Stimulated activated CD8-positive, alpha-beta memory T cell treated with anti-CD3 and anti-CD28 coated beads, Interleukin-12 subunit alpha, Interleukin-12 subunit beta, amount 100 ng/mL, for 24 hours (primary cell): ENCODE results near the gene MT1A.

ENCODE experiments used
- DNase-seq: peaks from one replicate; pipeline ENCODE4 v3.0.0-alpha.2; 2020; ENCODE audit errors: extremely low read depth

The MT1A gene

DNA sequence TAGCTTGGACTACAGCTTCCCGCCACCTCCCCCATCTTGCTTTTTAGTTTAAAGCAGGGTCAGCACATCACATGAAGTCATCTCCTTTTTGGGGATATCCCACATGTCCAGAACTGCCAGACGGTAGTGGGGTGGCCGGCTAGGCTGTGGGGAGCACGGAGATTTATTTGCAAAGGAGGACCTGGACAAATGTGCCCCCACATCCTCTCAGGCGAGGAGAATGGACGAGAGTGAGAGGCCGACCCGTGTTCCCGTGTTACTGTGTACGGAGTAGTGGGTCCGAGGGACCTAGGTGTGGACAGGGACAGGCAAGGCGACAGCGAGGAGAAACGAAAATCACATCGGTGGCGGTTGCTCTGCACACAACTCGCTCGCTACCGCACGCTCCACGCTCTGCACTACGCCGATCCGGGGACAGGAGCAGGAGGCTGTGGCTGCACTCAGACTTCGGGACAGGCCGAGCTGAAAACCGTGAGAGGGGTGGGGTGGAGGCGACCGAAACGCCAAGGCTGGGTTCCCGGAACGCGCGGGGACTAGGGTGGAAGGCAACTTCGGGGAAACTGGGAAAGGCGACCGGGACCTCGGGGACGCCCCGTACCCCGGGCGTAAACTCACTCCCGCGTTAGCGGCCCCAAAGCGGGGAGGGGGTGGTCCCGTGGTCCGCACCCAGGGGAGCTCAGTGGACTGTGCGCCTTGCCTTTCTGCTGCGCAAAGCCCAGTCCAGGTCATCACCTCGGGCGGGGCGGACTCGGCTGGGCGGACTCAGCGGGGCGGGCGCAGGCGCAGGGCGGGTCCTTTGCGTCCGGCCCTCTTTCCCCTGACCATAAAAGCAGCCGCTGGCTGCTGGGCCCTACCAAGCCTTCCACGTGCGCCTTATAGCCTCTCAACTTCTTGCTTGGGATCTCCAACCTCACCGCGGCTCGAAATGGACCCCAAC, at the start of gene MT1A:
MT1A (plus strand) TSS at position 853 of the 937 bp plus-strand sequence; CDS start at position 926, 73 bp downstream.
- no peak for DNase-seq

DNA sequence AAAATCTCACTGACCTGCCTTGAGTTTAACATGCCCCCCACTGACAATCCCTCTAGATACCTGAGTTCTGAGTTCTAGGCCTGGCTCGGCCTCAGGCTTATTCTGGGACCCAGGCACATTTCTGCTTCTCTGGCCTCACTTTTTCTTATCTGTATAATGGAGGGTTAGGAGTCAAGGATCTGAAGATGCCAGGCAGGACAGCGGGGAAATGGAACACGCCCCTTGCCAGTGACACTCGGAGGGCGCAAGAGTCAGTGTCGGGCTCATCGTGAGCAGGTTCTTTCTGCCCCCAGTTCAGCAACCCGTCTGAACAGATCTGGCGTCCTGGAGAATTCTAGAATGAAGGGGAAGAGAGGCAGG, 49.7 kb upstream of the MT1A start:
- DNase-seq = no peak

GRCh38 chr16:56589141-56590039, 49.1 kb upstream of the MT1A start, which contains the start of gene MT3:
Gene MT3 (plus strand): TSS chr16:56589528. CDS start chr16:56589591, 63 bp downstream.
- DNase-seq = no peak

DNA sequence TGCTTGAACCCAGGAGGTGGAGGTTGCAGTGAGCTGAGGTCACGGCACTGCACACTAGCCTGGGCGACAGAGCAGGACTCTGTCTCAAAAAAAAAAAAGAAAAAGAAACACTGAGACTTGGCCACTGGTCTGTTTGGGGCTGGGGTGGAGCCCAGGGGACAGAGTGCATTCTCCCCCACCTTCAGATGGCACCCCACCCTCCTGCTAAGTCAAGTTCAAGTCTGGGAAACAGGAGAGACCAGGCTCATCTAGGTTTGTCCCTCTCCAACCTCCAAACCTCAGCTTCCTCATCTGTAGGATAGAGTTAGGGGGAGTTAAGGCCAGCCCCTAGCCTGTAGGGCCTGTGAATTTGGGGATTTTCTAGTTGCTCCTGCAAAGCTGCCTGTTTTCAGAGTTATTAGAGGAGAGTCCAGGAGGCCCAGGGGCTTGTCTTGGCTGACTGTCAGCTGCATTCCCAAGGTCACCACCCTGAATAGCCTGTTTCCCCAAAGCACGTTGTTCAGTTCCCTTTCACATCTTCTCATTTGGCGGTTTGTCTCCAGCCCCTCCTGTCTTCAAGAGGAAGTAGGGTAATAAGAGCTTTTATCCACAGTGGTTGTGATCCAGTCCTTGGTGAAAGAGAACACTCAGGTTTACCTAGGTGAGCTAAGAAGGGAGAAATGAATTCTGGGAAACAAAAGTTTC, 46.9 kb upstream of the MT1A start:
- no peak for DNase-seq

- DNase-seq = no peak
Observed at GRCh38 chr16:56593573-56594291, 44.7 kb upstream of the MT1A start.

GRCh38 chr16:56594292-56594619, 44.2 kb upstream of the MT1A start:
- DNase-seq = no peak

GRCh38 chr16:56600398-56600999, 38.0 kb upstream of the MT1A start:
- no peak for DNase-seq

- DNase-seq = no peak
Observed at GRCh38 chr16:56601325-56601724, 37.1 kb upstream of the MT1A start.

DNA sequence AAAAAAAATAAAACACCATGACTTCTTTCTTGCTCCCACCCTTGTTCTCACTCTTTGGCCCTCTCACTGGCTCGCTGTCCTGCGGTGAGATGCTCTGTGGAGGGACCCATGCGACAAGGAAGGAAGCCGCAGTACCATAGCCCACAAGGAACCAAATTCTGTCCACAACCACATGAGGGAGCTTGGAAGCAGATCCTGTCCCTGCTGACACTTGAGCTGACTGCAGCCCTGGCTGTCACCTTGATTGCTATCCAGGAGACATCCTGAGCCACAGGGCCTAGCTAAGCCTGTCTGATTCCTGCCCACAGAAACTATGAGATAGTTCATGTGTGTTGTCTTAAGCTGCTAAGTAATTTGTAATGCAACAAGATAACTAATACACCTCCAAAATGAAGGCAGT, 34.9 kb upstream of the MT1A start:
- DNase-seq = no peak

GRCh38 chr16:56604966-56605365, 33.5 kb upstream of the MT1A start:
- no peak for DNase-seq

- DNase-seq = no peak
Observed at GRCh38 chr16:56605475-56605874, 33.0 kb upstream of the MT1A start.

DNA sequence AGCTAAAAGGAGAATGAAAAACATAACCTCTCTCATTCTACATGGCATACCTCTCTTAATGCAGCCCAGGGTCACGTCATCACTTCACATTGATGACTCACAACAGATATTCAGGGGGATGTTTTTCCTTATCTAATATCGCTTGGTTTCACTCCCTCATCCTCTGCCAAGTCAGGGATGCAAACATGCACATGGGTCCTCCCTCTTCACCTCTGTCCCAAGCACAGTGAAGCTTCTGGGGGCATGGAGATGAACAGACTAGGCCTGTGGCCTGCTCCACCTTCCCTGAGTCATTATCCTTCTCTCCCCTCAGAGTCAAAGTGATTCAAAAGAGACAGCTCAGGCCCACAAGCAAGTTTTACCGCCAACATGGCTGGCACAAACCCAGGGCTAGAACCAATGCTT, 32.4 kb upstream of the MT1A start:
- no peak for DNase-seq

DNA sequence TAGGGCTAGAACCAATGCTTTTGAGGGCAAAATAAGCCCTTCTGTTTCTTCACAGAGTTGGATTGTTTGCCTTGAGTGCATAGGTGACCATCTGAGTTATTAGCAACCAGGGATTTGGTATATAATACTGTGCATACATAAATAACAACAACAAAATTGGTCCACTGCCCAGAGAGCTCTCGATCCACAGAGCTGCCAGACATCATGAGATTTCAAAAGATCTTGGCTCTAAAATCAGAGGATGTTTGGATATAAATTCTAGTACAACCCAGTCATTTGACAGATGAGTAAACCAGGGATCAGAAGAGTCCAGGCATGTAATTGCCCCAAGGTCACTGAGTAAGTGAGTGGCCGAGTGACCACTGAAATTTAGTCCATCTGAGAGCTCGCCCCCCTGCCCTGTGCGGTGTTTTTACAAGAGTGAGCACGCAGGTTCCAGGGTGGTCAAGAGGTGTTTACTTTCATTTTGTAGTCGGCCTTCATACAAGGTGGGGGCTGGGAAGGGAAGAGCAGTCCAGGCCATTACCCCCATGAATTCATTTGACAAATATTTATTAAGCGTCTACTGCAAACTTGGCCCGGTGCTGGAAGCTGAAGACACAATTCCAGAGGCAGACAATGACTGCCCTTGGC, 31.9 kb upstream of the MT1A start:
- DNase-seq = no peak

DNA sequence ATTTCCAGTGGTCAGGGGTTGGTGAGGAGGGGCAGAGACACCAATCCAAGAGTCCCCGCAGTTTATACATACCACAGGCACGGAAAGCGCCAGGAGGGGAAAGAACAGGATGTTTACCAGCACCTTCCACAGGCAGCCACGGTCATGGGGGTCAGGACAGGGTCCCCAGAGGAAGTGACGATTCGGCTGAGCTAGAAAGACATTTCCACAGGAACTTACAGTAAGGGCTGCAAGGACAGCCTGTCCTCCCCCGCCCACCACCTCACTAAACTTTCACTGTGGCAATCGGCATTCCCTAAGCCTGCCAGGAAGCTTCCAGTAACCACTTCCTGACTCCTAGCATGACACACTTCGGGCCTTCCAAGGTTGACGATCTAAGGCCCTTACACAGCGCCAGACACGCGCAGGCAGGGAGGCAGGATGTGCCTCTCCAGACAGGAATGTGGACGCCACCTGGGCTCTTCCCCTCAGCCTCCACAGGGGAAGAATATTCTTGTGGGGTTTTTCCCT, 31.3 kb upstream of the MT1A start:
- DNase-seq = no peak

GRCh38 chr16:56607675-56608042, 30.8 kb upstream of the MT1A start:
- no peak for DNase-seq

DNA sequence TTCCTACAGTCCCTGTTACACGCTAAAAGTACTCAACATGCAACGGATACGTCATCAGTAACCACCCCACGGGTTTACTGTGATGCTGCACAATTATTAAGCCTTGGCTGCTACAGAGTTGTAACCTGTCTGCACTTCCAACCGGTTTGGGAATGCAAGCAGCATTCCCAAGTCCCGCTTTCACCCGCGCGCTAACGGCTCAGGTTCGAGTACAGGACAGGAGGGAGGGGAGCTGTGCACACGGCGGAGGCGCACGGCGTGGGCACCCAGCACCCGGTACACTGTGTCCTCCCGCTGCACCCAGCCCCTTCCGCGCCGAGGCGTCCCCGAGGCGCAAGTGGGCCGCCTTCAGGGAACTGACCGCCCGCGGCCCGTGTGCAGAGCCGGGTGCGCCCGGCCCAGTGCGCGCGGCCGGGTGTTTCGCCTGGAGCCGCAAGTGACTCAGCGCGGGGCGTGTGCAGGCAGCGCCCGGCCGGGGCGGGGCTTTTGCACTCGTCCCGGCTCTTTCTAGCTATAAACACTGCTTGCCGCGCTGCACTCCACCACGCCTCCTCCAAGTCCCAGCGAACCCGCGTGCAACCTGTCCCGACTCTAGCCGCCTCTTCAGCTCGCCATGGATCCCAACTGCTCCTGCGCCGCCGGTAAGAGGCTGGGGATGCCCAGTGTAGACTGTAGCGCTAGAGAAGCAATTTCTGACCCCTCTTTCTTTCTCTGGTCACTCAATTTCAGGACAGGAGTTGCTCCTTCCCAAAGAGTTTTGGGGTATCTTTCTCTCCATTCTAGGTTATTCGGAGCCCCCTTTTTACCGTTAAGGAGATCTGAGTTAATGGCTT, 30.2 kb upstream of the MT1A start, which contains the start of gene MT2A:
MT2A (plus strand) TSS at position 542 of the 833 bp plus-strand sequence; CDS start at position 614, 72 bp downstream.
- peak; percentile 83 for DNase-seq

DNA sequence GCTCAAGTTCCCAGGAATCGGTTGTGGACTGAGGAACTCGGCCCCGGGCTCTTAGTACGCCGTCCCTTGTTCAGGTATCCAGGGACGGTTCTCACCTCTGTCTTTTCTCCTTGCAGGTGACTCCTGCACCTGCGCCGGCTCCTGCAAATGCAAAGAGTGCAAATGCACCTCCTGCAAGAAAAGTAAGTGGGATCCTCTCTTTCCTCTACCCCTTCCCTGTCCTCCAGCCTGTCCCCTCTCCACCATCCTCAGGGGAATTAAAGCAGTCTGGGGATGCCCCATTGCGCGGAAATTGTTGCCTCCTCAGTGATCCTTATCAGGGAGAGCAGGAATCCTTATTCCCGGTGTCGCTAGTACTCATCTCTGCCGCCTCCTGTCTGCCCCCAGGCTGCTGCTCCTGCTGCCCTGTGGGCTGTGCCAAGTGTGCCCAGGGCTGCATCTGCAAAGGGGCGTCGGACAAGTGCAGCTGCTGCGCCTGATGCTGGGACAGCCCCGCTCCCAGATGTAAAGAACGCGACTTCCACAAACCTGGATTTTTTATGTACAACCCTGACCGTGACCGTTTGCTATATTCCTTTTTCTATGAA, 29.5 kb upstream of the MT1A start:
- DNase-seq = no peak

- no peak for DNase-seq
Observed at GRCh38 chr16:56609463-56609921, 29.0 kb upstream of the MT1A start.
